Neural crest cell (in vitro differentiated cells): Measurements from ENCODE around the gene PRKN. TPM values are rescaled to one million over a fixed set of nuclear protein-coding genes. Genes with fewer than 3 reads are reported as not detected.

Source experiments
- DNase-seq: peaks from one replicate; pipeline ENCODE4 v3.0.0; 2021; ENCODE audit warnings: low read depth, mixed read lengths, low spot score
- H3K27ac Mint-ChIP-seq: one replicate; pipeline ENCODE4 v1.8.0; 2021; ENCODE audit warnings: mild to moderate bottlenecking, mixed read lengths; ENCODE audit not compliant: unreplicated experiment
- H3K27me3 Mint-ChIP-seq: 2 replicates; pipeline ENCODE4 v1.8.0; 2021; ENCODE audit warnings: low read depth, mild to moderate bottlenecking, mixed read lengths
- H3K36me3 Mint-ChIP-seq: 2 replicates; pipeline ENCODE4 v1.8.0; 2021; ENCODE audit warnings: low read depth, mild to moderate bottlenecking, mixed read lengths
- H3K4me1 Mint-ChIP-seq: 2 replicates; pipeline ENCODE4 v1.8.0; 2021; ENCODE audit warnings: mixed read lengths
- H3K4me3 Mint-ChIP-seq: one replicate; pipeline ENCODE4 v1.8.0; 2021; ENCODE audit warnings: mild to moderate bottlenecking, mixed read lengths
- H3K9me3 Mint-ChIP-seq: 2 replicates; pipeline ENCODE4 v1.8.0; 2021; ENCODE audit warnings: mixed read lengths
- CTCF ChIP-seq: fragments of 200-600 bp; sonication (generic); conservative IDR thresholded peaks from 2 replicates; pipeline ENCODE4 v1.5.0; 2021; ENCODE audit warnings: antibody characterized with exemption, mild to moderate bottlenecking
- total RNA-seq: library from RNA; stranded (reverse); gene quantifications from 2 replicates; pipeline ENCODE4 v1.2.1, GENCODE V29; 2021

Gene PRKN
- total RNA-seq, 1 donor from 2014 or later = 3.2 TPM

DNA sequence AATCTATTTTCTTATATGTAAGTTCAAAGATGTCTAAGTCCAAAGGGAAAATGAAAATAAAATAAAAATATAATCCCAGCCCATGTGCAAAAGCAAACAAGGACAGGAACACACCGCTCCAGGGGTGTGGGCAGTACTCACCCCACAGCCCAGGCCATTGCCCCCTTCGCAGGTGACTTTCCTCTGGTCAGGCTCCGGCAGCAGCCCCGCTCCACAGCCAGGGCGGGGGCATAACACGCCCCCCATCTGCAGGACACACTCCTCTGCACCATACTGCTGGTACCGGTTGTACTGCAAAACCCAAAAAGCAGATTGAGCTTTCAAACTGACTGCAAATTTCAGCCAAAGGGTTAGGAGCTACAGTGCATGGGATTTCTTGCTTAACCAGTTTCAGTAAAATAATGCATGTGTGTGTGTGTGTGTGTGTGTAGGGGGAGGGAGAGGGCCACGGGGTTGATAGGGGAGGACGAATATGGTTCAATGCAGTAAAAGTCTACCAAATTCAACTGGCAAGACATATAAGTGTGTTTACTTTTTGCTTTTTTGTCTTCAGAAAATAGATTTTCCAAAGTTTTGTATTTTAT lies 1178.8 kb downstream of the PRKN start:
- peaks cover 6% of the 10 kb centered on the region for H3K9me3 Mint-ChIP-seq
- no peak overlapping the region for H3K27ac Mint-ChIP-seq
- H3K36me3 Mint-ChIP-seq = peaks cover 5% of the 10 kb centered on the region
- H3K4me3 Mint-ChIP-seq = no peak overlapping the region
- no peaks in the 10 kb centered on the region for H3K27me3 Mint-ChIP-seq
- TF ChIP-seq CTCF = no peak
- H3K4me1 Mint-ChIP-seq = peaks cover 6% of the 10 kb centered on the region
- no peak for DNase-seq

DNA sequence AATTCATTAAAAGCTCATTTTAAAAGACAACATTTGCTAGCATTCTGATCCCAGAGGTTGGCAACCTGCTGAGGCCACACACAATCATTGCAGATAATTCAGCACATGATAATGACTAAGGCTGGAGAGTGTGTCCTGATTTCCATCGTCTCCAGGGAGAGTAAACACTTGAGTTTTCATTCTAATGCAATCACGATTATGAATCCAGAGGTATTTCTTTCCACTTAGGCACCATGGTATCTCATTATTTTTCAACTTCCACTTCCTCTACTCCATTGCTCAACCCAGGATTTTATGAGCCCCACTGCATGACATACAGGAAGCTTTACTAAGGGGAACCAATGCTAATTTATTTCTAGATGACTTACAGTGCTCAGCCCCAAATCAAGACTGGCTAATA lies 1179.9 kb downstream of the PRKN start:
- Mint-ChIP-seq H3K9me3 (no peaks in the 10 kb centered on the region), H3K27ac (no peak overlapping the region), H3K4me1 (peaks cover 6% of the 10 kb centered on the region), H3K4me3 (no peak overlapping the region), H3K27me3 (no peaks in the 10 kb centered on the region), H3K36me3 (peaks cover 3% of the 10 kb centered on the region)
- no peak for DNase-seq
- TF ChIP-seq CTCF = no peak

GRCh38 chr6:161546632-161547031 lies 1180.9 kb downstream of the PRKN start:
- Mint-ChIP-seq H3K4me1 (peaks cover 6% of the 10 kb centered on the region), H3K9me3 (no peaks in the 10 kb centered on the region), H3K4me3 (no peak overlapping the region), H3K27me3 (no peaks in the 10 kb centered on the region), H3K27ac (no peak overlapping the region), H3K36me3 (peaks cover 3% of the 10 kb centered on the region)
- no peak for DNase-seq
- TF ChIP-seq CTCF = no peak

- Mint-ChIP-seq H3K4me1 (peaks cover 6% of the 10 kb centered on the region), H3K27ac (no peak overlapping the region), H3K27me3 (no peaks in the 10 kb centered on the region), H3K9me3 (no peaks in the 10 kb centered on the region), H3K36me3 (peaks cover 3% of the 10 kb centered on the region), H3K4me3 (no peak overlapping the region)
- no peak for DNase-seq
- no peak for TF ChIP-seq CTCF
These were observed 1181.8 kb downstream of the PRKN start for GRCh38 chr6:161545741-161546140.

- Mint-ChIP-seq H3K9me3 (no peaks in the 10 kb centered on the region), H3K27me3 (no peaks in the 10 kb centered on the region), H3K36me3 (no peaks in the 10 kb centered on the region), H3K4me3 (no peak overlapping the region), H3K4me1 (peaks cover 6% of the 10 kb centered on the region), H3K27ac (no peak overlapping the region)
- TF ChIP-seq CTCF = no peak
- no peak for DNase-seq
These were observed 1182.6 kb downstream of the PRKN start for GRCh38 chr6:161544801-161545480.
